Tibial artery (tissue), 4 donors: ENCODE results near the gene SYN1.

Experiments used
- DNase-seq, 2 donors: peaks; one replicate each; pipeline ENCODE4 v3.0.0-alpha.2; 2019
- H3K27ac ChIP-seq, 2 donors: fragments of 200-600 bp; sonication (generic) in 1 of 2; 1 replicate in 1 of 2; 2 replicates in 1 of 2; pipeline ENCODE4 v1.5.1; 2018 to 2019; ENCODE audit warnings: mild to moderate bottlenecking in 1 of 2
- H3K27me3 ChIP-seq, 2 donors: fragments of 200-600 bp; sonication (generic) in 1 of 2; one replicate each; pipeline versions ENCODE4 v1.5.1 to v1.6.0; 2016 to 2019
- H3K36me3 ChIP-seq, 3 donors: fragments of 200-600 bp; sonication (generic) in 2 of 3; one replicate each; pipeline ENCODE4 v1.5.1; 2016 to 2019; ENCODE audit warnings: mild to moderate bottlenecking in 2 of 3
- H3K4me1 ChIP-seq, 4 donors: fragments of 200-600 bp; sonication (generic) in 2 of 4; 1 replicate in 3 of 4; 2 replicates in 1 of 4; pipeline ENCODE4 v1.5.1; 2016 to 2019
- H3K4me3 ChIP-seq, 2 donors: fragments of 200-600 bp; sonication (generic) in 1 of 2; 1 replicate in 1 of 2; 2 replicates in 1 of 2; pipeline ENCODE4 v1.5.1; 2018 to 2019; ENCODE audit warnings: mild to moderate bottlenecking in 2 of 2
- H3K9me3 ChIP-seq, 3 donors: fragments of 200-600 bp; sonication (generic) in 1 of 3; one replicate each; pipeline ENCODE4 v1.5.1; 2016 to 2019
- CTCF ChIP-seq, 2 experiments: fragments of 200-600 bp in 1 of 2; fragments of 450-650 bp in 1 of 2; IDR thresholded peaks; one replicate each; pipeline ENCODE4 v1.5.1; 2017 to 2019; ENCODE audit warnings: antibody characterized with exemption in 2 of 2, mild to moderate bottlenecking in 1 of 2, moderate library complexity in 1 of 2
- intact Hi-C: fragments of 100-400 bp; cut with DNase I; formaldehyde crosslinking; loops from one replicate; pipeline ENCODE4 v1.15.0; 2023; ENCODE audit warnings: low total_unique reads

SYN1 gene

GRCh38 chrX:47643926-47644325 is 24.3 kb upstream of the SYN1 start:
- Histone ChIP-seq H3K27me3 (no peaks in the 10 kb centered on the region), H3K4me3 (no peak overlapping the region), H3K4me1 (peaks cover 0 to 9% (median 5%) of the 10 kb centered on the region in 4 donors), H3K36me3 (peaks cover 16 to 25% (median 22%) of the 10 kb centered on the region in 3 donors), H3K27ac (no peak overlapping the region), H3K9me3 (peaks cover 0 to 8% (median 0%) of the 10 kb centered on the region in 3 donors)
- TF ChIP-seq CTCF (IDR thresholded peaks at IDR 0.05) = peak in 1 of 2 experiments; percentile 23
- no peak for DNase-seq
- intact Hi-C loops = loop anchor here (10.0 kb wide), 1 partner anchor 449 kb away; the partner anchor contains the start of gene UBA1

DNA sequence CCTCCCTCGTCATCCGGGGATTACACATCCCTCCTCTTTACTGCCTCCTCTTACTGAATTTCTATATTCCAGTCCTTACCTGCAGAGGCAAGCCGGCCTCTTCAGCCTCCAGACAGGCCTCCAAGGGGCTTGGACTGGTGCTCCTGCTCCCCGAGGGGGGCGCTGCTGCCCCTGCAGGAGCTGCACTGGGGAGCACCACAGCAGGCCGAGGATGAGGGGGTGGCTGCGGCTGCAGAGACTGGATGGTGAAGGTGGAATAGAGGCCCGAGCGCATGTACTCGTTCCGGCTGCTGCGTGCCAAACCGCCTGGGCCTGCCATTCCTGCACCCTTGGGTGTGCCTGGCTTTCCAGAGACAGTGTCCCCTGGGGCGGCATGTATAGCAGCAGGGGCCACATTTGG is 19.2 kb upstream of the SYN1 start:
- peaks cover 19 to 62% (median 48%) of the 10 kb centered on the region in 3 donors for H3K36me3 ChIP-seq
- intact Hi-C loops = no loop called here
- no peak overlapping the region for H3K4me3 ChIP-seq
- TF ChIP-seq CTCF (IDR thresholded peaks at IDR 0.05) = no peak
- no peaks in the 10 kb centered on the region for H3K27me3 ChIP-seq
- DNase-seq = no peak
- H3K4me1 ChIP-seq = no peaks in the 10 kb centered on the region
- no peak overlapping the region for H3K27ac ChIP-seq
- H3K9me3 ChIP-seq = peaks cover 0 to 8% (median 0%) of the 10 kb centered on the region in 3 donors

- peak; percentile 38 to 68 for DNase-seq
- Histone ChIP-seq H3K36me3 (peaks cover 19 to 62% (median 48%) of the 10 kb centered on the region in 3 donors), H3K4me1 (no peaks in the 10 kb centered on the region), H3K9me3 (peaks cover 0 to 8% (median 0%) of the 10 kb centered on the region in 3 donors), H3K27me3 (no peaks in the 10 kb centered on the region), H3K4me3 (no peak overlapping the region), H3K27ac (no peak overlapping the region)
- no peak for TF ChIP-seq CTCF (IDR thresholded peaks at IDR 0.05)
- intact Hi-C loops = no loop called here
These were observed 18.0 kb upstream of the SYN1 start for GRCh38 chrX:47637546-47638195.

DNA sequence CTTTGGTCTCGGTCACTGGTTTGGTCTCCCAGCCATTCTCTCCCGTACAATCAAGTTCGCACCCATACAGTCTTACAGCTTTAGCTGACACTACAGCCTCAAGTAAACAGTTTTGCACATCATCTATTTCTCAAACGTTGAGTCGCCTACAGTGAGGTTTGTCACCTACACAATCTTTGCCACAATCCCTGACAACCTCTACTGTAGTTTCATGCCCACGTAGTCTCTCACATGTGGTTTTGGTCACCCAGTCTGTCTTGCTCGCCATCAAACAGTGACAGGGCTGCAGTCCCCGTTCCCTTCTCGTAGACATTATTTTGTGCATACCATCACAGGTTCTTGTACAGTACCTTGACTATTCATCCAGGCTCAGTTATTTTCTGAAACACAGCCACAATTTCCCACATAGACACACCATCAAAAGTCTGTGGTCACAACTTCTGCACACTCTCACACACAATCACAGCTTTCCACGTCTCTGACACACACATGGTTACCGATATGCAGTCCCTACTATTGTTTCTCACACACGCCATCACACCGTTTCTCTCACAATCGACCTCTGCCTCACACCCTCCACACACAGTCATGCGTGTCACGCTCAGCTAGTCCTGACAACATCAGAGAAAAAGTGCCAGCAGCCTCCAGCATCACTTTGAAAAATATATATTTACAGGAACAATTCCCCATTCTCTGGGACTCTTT is 15.4 kb upstream of the SYN1 start:
- TF ChIP-seq CTCF (IDR thresholded peaks at IDR 0.05) = no peak
- Histone ChIP-seq H3K27me3 (no peaks in the 10 kb centered on the region), H3K9me3 (peaks cover 0 to 2% (median 0%) of the 10 kb centered on the region in 3 donors), H3K4me3 (no peak overlapping the region), H3K36me3 (peaks cover 10 to 48% (median 35%) of the 10 kb centered on the region in 3 donors), H3K4me1 (no peaks in the 10 kb centered on the region), H3K27ac (no peak overlapping the region)
- no peak for DNase-seq
- intact Hi-C loops = no loop called here

GRCh38 chrX:47633689-47634590 is 14.3 kb upstream of the SYN1 start:
- Histone ChIP-seq H3K27ac (no peak overlapping the region), H3K27me3 (no peaks in the 10 kb centered on the region), H3K4me3 (no peak overlapping the region), H3K36me3 (peaks cover 3 to 37% (median 26%) of the 10 kb centered on the region in 3 donors), H3K4me1 (no peaks in the 10 kb centered on the region), H3K9me3 (no peaks in the 10 kb centered on the region)
- no peak for DNase-seq
- no peak for TF ChIP-seq CTCF (IDR thresholded peaks at IDR 0.05)
- intact Hi-C loops = no loop called here
